Hepatocyte (in vitro differentiated cells): ENCODE data around the gene ENOPH1. TPM values are rescaled to one million over a fixed set of nuclear protein-coding genes. Genes with fewer than 3 reads are reported as not detected.
A peak's percentile ranks its signal among the peaks of the same experiment; 100 is the strongest.

ENCODE experiments used
- DNase-seq: peaks from one replicate; pipeline ENCODE4 v3.0.0-alpha.2; 2016; ENCODE audit warnings: low spot score
- H2AFZ ChIP-seq: fragments of 200-600 bp; sonication (generic); 2 replicates; pipeline ENCODE4 v1.6.0; 2016; ENCODE audit warnings: antibody characterized with exemption, mild to moderate bottlenecking
- H3K27ac ChIP-seq: fragments of 200-600 bp; sonication (generic); 2 replicates; pipeline ENCODE4 v1.5.1; 2016; ENCODE audit warnings: mild to moderate bottlenecking
- H3K27me3 ChIP-seq: fragments of 200-600 bp; sonication (generic); 2 replicates; pipeline ENCODE4 v1.6.1; 2016
- H3K36me3 ChIP-seq: fragments of 200-600 bp; sonication (generic); replicated peaks from 2 replicates; pipeline ENCODE4 v1.5.1; 2016; ENCODE audit warnings: low read depth; ENCODE audit not compliant: insufficient read depth
- H3K4me1 ChIP-seq: fragments of 200-600 bp; sonication (generic); 2 replicates; pipeline ENCODE4 v1.5.1; 2016; ENCODE audit warnings: mild to moderate bottlenecking, moderate library complexity; ENCODE audit not compliant: insufficient read depth
- H3K4me2 ChIP-seq: fragments of 200-600 bp; sonication (generic); 2 replicates; pipeline ENCODE4 v1.6.0; 2016
- H3K4me3 ChIP-seq: fragments of 200-600 bp; sonication (generic); 2 replicates; pipeline ENCODE4 v1.5.1; 2016; ENCODE audit warnings: mild to moderate bottlenecking
- H3K79me2 ChIP-seq: fragments of 200-600 bp; sonication (generic); 2 replicates; pipeline ENCODE4 v1.6.0; 2017; ENCODE audit warnings: mild to moderate bottlenecking
- H3K9me2 ChIP-seq: fragments of 200-600 bp; sonication (generic); replicated peaks from 2 replicates; pipeline ENCODE4 v1.6.0; 2017; ENCODE audit warnings: mild to moderate bottlenecking; ENCODE audit not compliant: insufficient read depth
- H3K9me3 ChIP-seq: fragments of 200-600 bp; sonication (generic); 2 replicates; pipeline ENCODE4 v1.5.1; 2016; ENCODE audit warnings: low read depth, mild to moderate bottlenecking
- H4K20me1 ChIP-seq: fragments of 200-600 bp; sonication (generic); 2 replicates; pipeline ENCODE4 v1.6.0; 2016; ENCODE audit warnings: mild to moderate bottlenecking; ENCODE audit not compliant: insufficient read depth, poor library complexity, severe bottlenecking
- CTCF ChIP-seq: fragments of 200-600 bp; sonication (generic); IDR thresholded peaks from 2 replicates; pipeline ENCODE4 v1.5.1; 2016; ENCODE audit warnings: antibody characterized with exemption, mild to moderate bottlenecking; ENCODE audit not compliant: poor library complexity
- EZH2 ChIP-seq: fragments of 200-600 bp; sonication (generic); IDR thresholded peaks from 2 replicates; pipeline ENCODE4 v1.6.1; 2016; ENCODE audit warnings: antibody characterized with exemption, mild to moderate bottlenecking, borderline replicate concordance
- EZH2phosphoT487 ChIP-seq: fragments of 200-600 bp; sonication (generic); IDR thresholded peaks from one replicate; pipeline ENCODE4 v1.6.1; 2018; ENCODE audit warnings: antibody characterized with exemption, mild to moderate bottlenecking, low read depth, moderate library complexity; ENCODE audit not compliant: unreplicated experiment, severe bottlenecking
- WGBS: methylation state at CpG from one replicate; pipeline ENCODE4 v1.1.6; 2016; ENCODE audit warnings: low lambda C conversion rate; ENCODE audit errors: missing lambda C conversion rate; 5-methylcytosine and 5-hydroxymethylcytosine counted together
- polyA plus RNA-seq: library from polyadenylated mRNA; unstranded; fragments of >200 nt; fragmentation: Nextera tagmentation; extraction: Ambion mirVana; gene quantifications from 2 replicates; pipeline ENCODE4 v1.2.1, GENCODE V29; 2016
- total RNA-seq: library from RNA; depleted of rRNA; stranded (reverse); fragments of >200 nt; gene quantifications from 2 replicates; pipeline ENCODE4 v1.2.3, GENCODE V29; 2014

The ENOPH1 gene
- total and polyA plus RNA-seq, 2 experiments from 2014 or later, result 35.9 to 59.6 TPM

- no peaks in the 10 kb centered on the region for H3K9me3 ChIP-seq
- H3K4me3 ChIP-seq, result peak overlapping the region; percentile 98
- H3K9me2 ChIP-seq, result no peaks in the 10 kb centered on the region
- peaks cover 83% of the 10 kb centered on the region for H3K79me2 ChIP-seq
- peaks cover 4% of the 10 kb centered on the region for H3K36me3 ChIP-seq
- DNase-seq, result peak; percentile 97
- 1% methylated on average over 59 of the region's 83 CpGs for WGBS
- peaks cover 13% of the 10 kb centered on the region for H3K4me1 ChIP-seq
- H2AFZ ChIP-seq, result peak overlapping the region; percentile 90
- peaks cover 61% of the 10 kb centered on the region for H4K20me1 ChIP-seq
- H3K27ac ChIP-seq, result peak overlapping the region; percentile 99
- peak; percentile 86 for TF ChIP-seq CTCF
- TF ChIP-seq EZH2, result no peak
- no peaks in the 10 kb centered on the region for H3K27me3 ChIP-seq
- H3K4me2 ChIP-seq, result peak overlapping the region; percentile 93
These were observed 1.2 kb upstream of the ENOPH1 start for GRCh38 chr4:82428969-82429727.

- no peak for DNase-seq
- H4K20me1 ChIP-seq, result peaks cover 55% of the 10 kb centered on the region
These were observed 630 bp upstream of the ENOPH1 start for GRCh38 chr4:82429728-82430192.

GRCh38 chr4:82430964-82431745 lies 765 bp downstream of the ENOPH1 start:
- peaks cover 83% of the 10 kb centered on the region for H3K79me2 ChIP-seq
- H4K20me1 ChIP-seq, result peaks cover 48% of the 10 kb centered on the region
- H3K27ac ChIP-seq, result peak overlapping the region; percentile 99
- no peaks in the 10 kb centered on the region for H3K9me3 ChIP-seq
- WGBS, result 3% methylated on average over 33 of the region's 33 CpGs
- H3K4me2 ChIP-seq, result peak overlapping the region; percentile 83
- no peaks in the 10 kb centered on the region for H3K9me2 ChIP-seq
- peak overlapping the region; percentile 80 for H3K4me3 ChIP-seq
- DNase-seq, result peak; percentile 67
- no peaks in the 10 kb centered on the region for H3K36me3 ChIP-seq
- no peaks in the 10 kb centered on the region for H3K27me3 ChIP-seq
- H2AFZ ChIP-seq, result peak overlapping the region; percentile 64
- TF ChIP-seq EZH2phosphoT487 (no peak), CTCF (no peak), EZH2 (no peak)
- H3K4me1 ChIP-seq, result peaks cover 11% of the 10 kb centered on the region

More at GRCh38 chr4:82429728-82430192, 630 bp upstream of the ENOPH1 start:
- H3K4me1 ChIP-seq, result peaks cover 13% of the 10 kb centered on the region
- peak overlapping the region; percentile 90 for H2AFZ ChIP-seq
- peaks cover 4% of the 10 kb centered on the region for H3K36me3 ChIP-seq
- peak overlapping the region; percentile 83 for H3K4me2 ChIP-seq
- H3K79me2 ChIP-seq, result peaks cover 83% of the 10 kb centered on the region
- no peak for TF ChIP-seq EZH2phosphoT487
- no peak for TF ChIP-seq EZH2
- no peak for TF ChIP-seq CTCF
- H3K27me3 ChIP-seq, result no peaks in the 10 kb centered on the region
- no peaks in the 10 kb centered on the region for H3K9me3 ChIP-seq
- peak overlapping the region; percentile 87 for H3K4me3 ChIP-seq
- 3% methylated on average over 43 of the region's 58 CpGs for WGBS
- no peaks in the 10 kb centered on the region for H3K9me2 ChIP-seq
- H3K27ac ChIP-seq, result peak overlapping the region; percentile 99
